ENCODE measurements around the gene CLASRP. TPM values are rescaled to one million over a fixed set of nuclear protein-coding genes. Genes with fewer than 3 reads are reported as not detected.

The CLASRP gene
- total and polyA plus RNA-seq, 9 of the 15 experiments (the other 6 are each of a cell fraction or from before 2014, with no cell fraction given), result 0.94 to 86.3 (median 44.0) TPM

- TF ChIP-seq DMBX1 (CRISPR knock-in tag; IDR thresholded peaks at IDR 0.05; ENCODE audit: borderline replicate concordance), result peak; percentile 30; the same call in 1 of the 2 replicates
- no peak for TF ChIP-seq DIDO1 (tag; IDR thresholded peaks at IDR 0.05; ENCODE audit: low read depth)
- no peak for TF ChIP-seq CGGBP1 (CRISPR knock-in tag; IDR thresholded peaks at IDR 0.05)
- no peak for TF ChIP-seq ETV6 (IDR thresholded peaks at IDR 0.05; ENCODE audit: borderline replicate concordance in 1 of 2, low read depth in 2 of 2, low read length in 1 of 2)
- TF ChIP-seq ETV6 (CRISPR knock-in tag; IDR thresholded peaks at IDR 0.05; ENCODE audit: borderline replicate concordance), result no peak
- TF ChIP-seq MAFK (IDR thresholded peaks at IDR 0.05; ENCODE audit: low read length), result no peak
- TF ChIP-seq USF2 (CRISPR knock-in tag; IDR thresholded peaks at IDR 0.05), result peak; percentile 65
- TF ChIP-seq HDAC6 (IDR thresholded peaks at IDR 0.05; ENCODE audit: low read depth, low read length), result no peak
- TF ChIP-seq ZNF316 (IDR thresholded peaks at IDR 0.05), result no peak
- TF ChIP-seq THRAP3 (IDR thresholded peaks at IDR 0.05; ENCODE audit: borderline replicate concordance), result no peak
- TF ChIP-seq ZNF584 (CRISPR knock-in tag; IDR thresholded peaks at IDR 0.05; ENCODE audit: low read depth), result 0 out of 2 replicates have a peak, but pooled peaks have one; percentile 74
- TF ChIP-seq ZNF354B (CRISPR knock-in tag; IDR thresholded peaks at IDR 0.05), result no peak
- no peak for TF ChIP-seq NBN (IDR thresholded peaks at IDR 0.05; ENCODE audit: low read depth)
- no peak for TF ChIP-seq ARHGAP35 (IDR thresholded peaks at IDR 0.05; ENCODE audit: partially characterized antibody)
- TF ChIP-seq IRF2 (CRISPR knock-in tag; IDR thresholded peaks at IDR 0.05), result no peak
- no peak for TF ChIP-seq ZBTB40 (IDR thresholded peaks at IDR 0.05)
- no peak for TF ChIP-seq ZBTB40 (CRISPR knock-in tag; IDR thresholded peaks at IDR 0.05)
- TF ChIP-seq ZFX (CRISPR knock-in tag; IDR thresholded peaks at IDR 0.05), result peak; percentile 43
Observed at GRCh38 chr19:45097776-45098520, 59.1 kb downstream of the CLASRP start (continued).
